ENCODE results near the gene MYO9B. TPM values are rescaled to one million over a fixed set of nuclear protein-coding genes. Genes with fewer than 3 reads are reported as not detected.

The MYO9B gene
- total RNA-seq, 1 experiment from 2014 or later, result 74.6 TPM

GRCh38 chr19:17045907-17046502, 29.6 kb upstream of the MYO9B start:
- DNase-seq (ENCODE audit: low read depth, low spot score) (no peak), ATAC-seq (no peak)
- ChIA-PET RAD21 (ENCODE audit: low non-redundant PET in 1 of 2, low total read pairs in 2 of 2, uncharacterized antibody in 2 of 2, unreplicated experiment in 2 of 2) (no interaction called here), CTCF (no interaction called here), POLR2A (no interaction called here)
- Histone ChIP-seq H3K27me3 (ENCODE audit: insufficient read depth, low read length) (no peaks in the 10 kb centered on the region), H3K27ac (ENCODE audit: low read depth, low read length) (no peak overlapping the region), H3K9me2 (ENCODE audit: insufficient read depth) (no peaks in the 10 kb centered on the region), H3K79me2 (ENCODE audit: insufficient read depth, low read length) (no peaks in the 10 kb centered on the region), H3K4me1 (ENCODE audit: control insufficient read depth in 1 of 2, insufficient read depth in 2 of 2, low read length in 2 of 2) (no peaks in the 10 kb centered on the region), H3K4me2 (ENCODE audit: low read length) (no peak overlapping the region), H4K20me1 (ENCODE audit: insufficient read depth) (no peaks in the 10 kb centered on the region), H3K9me3 (ENCODE audit: control insufficient read depth in 1 of 2, insufficient read depth in 1 of 2, low read depth in 1 of 2, low read length in 2 of 2) (no peaks in the 10 kb centered on the region), H3K4me3 (replicated peaks in 1 of 2; ENCODE audit: low read depth in 1 of 2, low read length in 2 of 2) (no peak overlapping the region), H3K9ac (ENCODE audit: low read length) (no peak overlapping the region), H3K36me3 (ENCODE audit: control insufficient read depth in 1 of 2, insufficient read depth in 2 of 2, low read length in 2 of 2) (peaks cover 6 to 8% of the 10 kb centered on the region in 2 experiments; a peak in 3 of 4 replicates), H2AFZ (ENCODE audit: low read depth, low read length, poor library complexity, severe bottlenecking) (no peak overlapping the region)
- no TSS peak for BruUV-seq (replicated peaks)
- TF ChIP-seq ZNF274 (IDR thresholded peaks at IDR 0.05; ENCODE audit: low read depth, low read length) (no peak), POLR2A (IDR thresholded peaks at IDR 0.05; ENCODE audit: borderline replicate concordance, extremely low read depth, insufficient read depth, insufficient read length) (no peak), EZH2 (IDR thresholded peaks at IDR 0.05) (no peak), SRF (IDR thresholded peaks at IDR 0.05; ENCODE audit: low read depth) (no peak), SP1 (IDR thresholded peaks at IDR 0.05; ENCODE audit: low read depth) (no peak)
- TF ChIP-seq, protein P1, sequence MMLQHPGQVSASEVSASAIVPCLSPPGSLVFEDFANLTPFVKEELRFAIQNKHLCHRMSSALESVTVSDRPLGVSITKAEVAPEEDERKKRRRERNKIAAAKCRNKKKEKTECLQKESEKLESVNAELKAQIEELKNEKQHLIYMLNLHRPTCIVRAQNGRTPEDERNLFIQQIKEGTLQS (IDR thresholded peaks at IDR 0.05), result no peak
- intact Hi-C loops (cut with micrococcal nuclease), result no loop called here

DNA sequence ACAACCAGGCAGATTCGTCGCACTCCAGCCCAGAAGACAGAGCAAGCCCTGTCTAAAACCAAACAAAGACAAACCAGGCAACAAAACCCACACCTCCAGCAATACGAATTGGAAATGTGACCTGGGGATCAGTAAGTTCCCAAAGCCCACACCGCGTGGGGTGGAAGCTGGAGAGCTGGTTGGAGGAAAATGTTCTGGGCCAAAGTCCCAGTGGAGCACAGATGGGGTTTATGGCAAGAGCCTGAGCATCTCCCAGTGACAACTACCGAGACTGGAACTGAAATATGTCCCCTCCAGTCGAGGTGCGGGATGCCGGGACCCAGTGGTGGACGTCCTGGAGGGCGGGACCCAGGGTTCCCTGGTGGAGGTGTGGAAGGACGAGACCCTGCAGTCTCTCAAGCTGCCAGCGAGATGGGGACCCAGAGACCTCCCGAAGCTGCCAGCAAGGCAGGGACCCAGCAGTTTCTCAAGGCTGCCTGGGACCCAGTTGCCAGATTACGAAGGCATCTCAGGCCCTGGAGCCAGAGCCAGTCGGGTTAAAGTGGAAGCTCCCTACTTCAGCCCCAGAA, 26.6 kb upstream of the MYO9B start:
- CTCF ChIA-PET, result no interaction called here
- intact Hi-C loops (cut with micrococcal nuclease), result no loop called here
- BruUV-seq (replicated peaks), result no TSS peak
- TF ChIP-seq POLR2AphosphoS5 (IDR thresholded peaks at IDR 0.05; ENCODE audit: low read depth, low read length) (no peak), POLR2A (IDR thresholded peaks at IDR 0.05; ENCODE audit: borderline replicate concordance, extremely low read depth, insufficient read depth, insufficient read length) (no peak), FOSL1 (IDR thresholded peaks at IDR 0.05; ENCODE audit: low read depth) (no peak), YY1 (IDR thresholded peaks at IDR 0.05; ENCODE audit: extremely low read depth, insufficient replicate concordance, low read depth, low read length) (no peak), SP1 (IDR thresholded peaks at IDR 0.05; ENCODE audit: low read depth) (no peak), EGR1 (IDR thresholded peaks at IDR 0.05; ENCODE audit: low read depth) (no peak), SRF (IDR thresholded peaks at IDR 0.05; ENCODE audit: low read depth) (no peak), CBX3 (IDR thresholded peaks at IDR 0.05; ENCODE audit: low read depth) (no peak), ZBTB33 (IDR thresholded peaks at IDR 0.05; ENCODE audit: extremely low read depth, insufficient replicate concordance, low read length) (no peak)
- TF ChIP-seq, protein P2, sequence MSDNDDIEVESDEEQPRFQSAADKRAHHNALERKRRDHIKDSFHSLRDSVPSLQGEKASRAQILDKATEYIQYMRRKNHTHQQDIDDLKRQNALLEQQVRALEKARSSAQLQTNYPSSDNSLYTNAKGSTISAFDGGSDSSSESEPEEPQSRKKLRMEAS (IDR thresholded peaks at IDR 0.05), result no peak
- TF ChIP-seq, protein P1 (IDR thresholded peaks at IDR 0.05), result no peak

More for the DNA sequence above, 26.6 kb upstream of the MYO9B start:
- no peaks in the 10 kb centered on the region for H3K9me3 ChIP-seq (ENCODE audit: control insufficient read depth in 1 of 2, insufficient read depth in 1 of 2, low read depth in 1 of 2, low read length in 2 of 2)
- no peaks in the 10 kb centered on the region for H3K27me3 ChIP-seq (ENCODE audit: insufficient read depth, low read length)
- POLR2A ChIA-PET, result no interaction called here
- H3K4me1 ChIP-seq (ENCODE audit: control insufficient read depth in 1 of 2, insufficient read depth in 2 of 2, low read length in 2 of 2), result no peaks in the 10 kb centered on the region
- H3K9ac ChIP-seq (ENCODE audit: low read length), result no peak overlapping the region
- no peak overlapping the region for H3K4me3 ChIP-seq (replicated peaks in 1 of 2; ENCODE audit: low read depth in 1 of 2, low read length in 2 of 2)
- ATAC-seq (no peak), DNase-seq (ENCODE audit: low read depth, low spot score) (no peak)
- H4K20me1 ChIP-seq (ENCODE audit: insufficient read depth), result no peaks in the 10 kb centered on the region
- peaks cover 10 to 13% of the 10 kb centered on the region in 2 experiments for H3K36me3 ChIP-seq (ENCODE audit: control insufficient read depth in 1 of 2, insufficient read depth in 2 of 2, low read length in 2 of 2)
- H3K9me2 ChIP-seq (ENCODE audit: insufficient read depth), result no peaks in the 10 kb centered on the region
- H3K4me2 ChIP-seq (ENCODE audit: low read length), result no peak overlapping the region
- no peak overlapping the region for H3K27ac ChIP-seq (ENCODE audit: low read depth, low read length)
- H3K79me2 ChIP-seq (ENCODE audit: insufficient read depth, low read length), result no peaks in the 10 kb centered on the region
- no peak overlapping the region for H2AFZ ChIP-seq (ENCODE audit: low read depth, low read length, poor library complexity, severe bottlenecking)
- RAD21 ChIA-PET (ENCODE audit: low non-redundant PET in 1 of 2, low total read pairs in 2 of 2, uncharacterized antibody in 2 of 2, unreplicated experiment in 2 of 2), result no interaction called here

All from HCT116 (cell line).